WI38 (cell line): Measurements from ENCODE around the gene S1PR1.

Experiments
- H3K4me3 ChIP-seq: 2 replicates; pipeline ENCODE4 v1.5.1; 2011; ENCODE audit warnings: low read depth, mild to moderate bottlenecking, control low read depth, low read length
- TF ChIP-seq, protein P1 (sequence below): IDR thresholded peaks from 2 replicates; pipeline ENCODE4 v1.5.1; 2012; ENCODE audit warnings: low read depth, mild to moderate bottlenecking, control low read depth, low read length

The S1PR1 gene

DNA sequence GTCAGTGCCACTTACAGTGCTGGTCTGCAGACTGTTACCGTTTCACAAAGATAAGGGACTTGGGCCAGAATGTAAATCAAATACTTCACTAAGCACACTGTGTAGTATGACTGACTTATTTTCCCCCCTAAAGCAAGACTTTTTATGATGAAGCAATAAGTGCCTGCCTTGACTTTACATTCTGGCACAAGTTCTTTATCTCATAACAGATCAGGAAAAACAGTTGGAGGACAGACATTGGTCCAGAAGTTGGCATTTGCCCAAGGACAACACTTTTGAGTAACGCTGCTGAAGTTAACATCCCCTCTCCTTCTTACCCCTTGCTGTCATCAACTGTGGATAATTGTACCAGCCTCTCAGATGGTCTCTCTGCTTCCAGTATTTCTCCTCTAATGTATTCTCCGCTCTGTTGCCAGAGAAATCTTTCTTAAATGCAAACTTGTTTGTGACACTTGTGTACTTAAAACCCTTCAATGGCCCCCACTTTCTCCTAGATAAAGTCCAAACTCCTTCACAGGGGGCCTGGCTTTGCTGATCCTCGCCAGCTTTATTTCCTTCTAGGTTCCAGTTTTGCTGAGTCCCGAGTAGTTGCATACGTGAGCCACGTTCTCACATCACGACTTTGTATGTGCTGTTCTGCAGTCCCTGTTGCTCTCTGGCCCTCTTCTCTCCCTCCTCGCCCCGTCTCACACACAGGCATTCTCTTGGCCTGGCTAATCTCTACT lies 45.7 kb downstream of the S1PR1 start:
- H3K4me3 ChIP-seq, result no peak overlapping the region
- TF ChIP-seq, protein P1, sequence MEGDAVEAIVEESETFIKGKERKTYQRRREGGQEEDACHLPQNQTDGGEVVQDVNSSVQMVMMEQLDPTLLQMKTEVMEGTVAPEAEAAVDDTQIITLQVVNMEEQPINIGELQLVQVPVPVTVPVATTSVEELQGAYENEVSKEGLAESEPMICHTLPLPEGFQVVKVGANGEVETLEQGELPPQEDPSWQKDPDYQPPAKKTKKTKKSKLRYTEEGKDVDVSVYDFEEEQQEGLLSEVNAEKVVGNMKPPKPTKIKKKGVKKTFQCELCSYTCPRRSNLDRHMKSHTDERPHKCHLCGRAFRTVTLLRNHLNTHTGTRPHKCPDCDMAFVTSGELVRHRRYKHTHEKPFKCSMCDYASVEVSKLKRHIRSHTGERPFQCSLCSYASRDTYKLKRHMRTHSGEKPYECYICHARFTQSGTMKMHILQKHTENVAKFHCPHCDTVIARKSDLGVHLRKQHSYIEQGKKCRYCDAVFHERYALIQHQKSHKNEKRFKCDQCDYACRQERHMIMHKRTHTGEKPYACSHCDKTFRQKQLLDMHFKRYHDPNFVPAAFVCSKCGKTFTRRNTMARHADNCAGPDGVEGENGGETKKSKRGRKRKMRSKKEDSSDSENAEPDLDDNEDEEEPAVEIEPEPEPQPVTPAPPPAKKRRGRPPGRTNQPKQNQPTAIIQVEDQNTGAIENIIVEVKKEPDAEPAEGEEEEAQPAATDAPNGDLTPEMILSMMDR, result no peak

DNA sequence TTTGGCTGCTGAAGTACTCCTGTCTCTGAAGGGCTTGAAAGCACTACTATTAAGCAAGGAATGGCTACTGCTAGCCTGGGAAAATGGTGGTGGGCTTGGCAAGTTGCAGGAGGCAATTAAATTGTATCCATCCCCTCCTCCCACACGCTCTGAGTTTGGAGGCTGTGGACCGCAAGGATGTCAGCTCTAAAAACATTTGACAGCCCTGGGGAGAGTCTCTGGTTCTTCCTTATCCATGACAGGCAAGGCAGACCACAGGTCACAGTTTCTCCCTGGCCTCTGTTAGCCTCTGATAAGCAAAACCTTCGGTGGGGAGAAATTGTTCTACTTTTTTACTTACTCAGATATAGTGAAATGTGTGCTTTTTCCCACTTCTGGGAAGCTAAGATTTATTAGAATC lies 46.6 kb downstream of the S1PR1 start:
- TF ChIP-seq, protein P1, result no peak

DNA sequence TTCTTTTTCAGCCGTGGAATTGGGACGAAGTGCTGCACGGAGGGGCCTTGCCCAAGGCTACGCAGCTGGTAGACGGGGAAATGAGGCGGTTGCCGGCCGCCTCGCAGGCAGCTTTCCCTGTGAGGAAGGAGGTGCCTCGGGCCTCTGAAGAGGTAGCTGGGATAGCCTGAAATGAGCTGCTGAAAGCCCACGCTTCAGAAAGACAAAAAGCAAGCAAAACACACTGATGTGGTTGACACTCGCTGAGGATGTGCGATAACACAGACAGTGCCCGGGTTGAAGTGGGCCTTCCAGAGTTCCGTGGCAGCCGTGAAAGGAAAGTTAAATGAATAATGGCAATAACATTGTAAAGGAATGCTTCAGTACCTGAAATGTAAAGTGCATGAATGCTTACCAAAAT lies 47.2 kb downstream of the S1PR1 start:
- no peak overlapping the region for H3K4me3 ChIP-seq
- TF ChIP-seq, protein P1, result no peak

More for the DNA sequence above, 46.6 kb downstream of the S1PR1 start:
- H3K4me3 ChIP-seq, result no peak overlapping the region

DNA sequence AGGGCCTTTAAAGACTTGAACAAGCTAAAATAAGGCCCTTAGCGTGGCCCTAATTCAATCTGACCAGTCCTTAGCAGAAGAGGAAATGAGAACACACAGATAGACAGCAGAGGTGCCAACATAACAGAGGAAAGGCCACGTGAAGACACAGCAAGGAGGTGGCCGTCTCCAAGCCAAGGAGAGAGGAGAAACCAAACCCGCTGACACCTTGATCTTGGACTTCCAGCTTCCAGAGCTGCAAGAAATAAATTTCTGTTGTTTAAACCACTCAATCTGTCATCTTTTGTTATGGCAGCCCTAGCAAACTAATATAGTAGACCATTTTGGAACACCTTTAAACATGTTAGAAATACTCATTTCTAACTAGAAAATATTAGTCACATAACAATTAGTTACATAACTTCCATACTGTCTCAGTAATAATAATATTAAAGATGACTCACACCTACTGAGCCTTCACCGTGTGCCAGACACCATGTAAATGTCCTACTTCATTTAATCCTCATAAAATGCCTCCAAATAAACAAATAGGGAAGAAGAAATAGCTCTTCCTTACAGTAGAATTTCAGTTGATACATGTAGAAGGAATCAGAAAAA lies 47.9 kb downstream of the S1PR1 start:
- TF ChIP-seq, protein P1, result no peak
- no peak overlapping the region for H3K4me3 ChIP-seq

DNA sequence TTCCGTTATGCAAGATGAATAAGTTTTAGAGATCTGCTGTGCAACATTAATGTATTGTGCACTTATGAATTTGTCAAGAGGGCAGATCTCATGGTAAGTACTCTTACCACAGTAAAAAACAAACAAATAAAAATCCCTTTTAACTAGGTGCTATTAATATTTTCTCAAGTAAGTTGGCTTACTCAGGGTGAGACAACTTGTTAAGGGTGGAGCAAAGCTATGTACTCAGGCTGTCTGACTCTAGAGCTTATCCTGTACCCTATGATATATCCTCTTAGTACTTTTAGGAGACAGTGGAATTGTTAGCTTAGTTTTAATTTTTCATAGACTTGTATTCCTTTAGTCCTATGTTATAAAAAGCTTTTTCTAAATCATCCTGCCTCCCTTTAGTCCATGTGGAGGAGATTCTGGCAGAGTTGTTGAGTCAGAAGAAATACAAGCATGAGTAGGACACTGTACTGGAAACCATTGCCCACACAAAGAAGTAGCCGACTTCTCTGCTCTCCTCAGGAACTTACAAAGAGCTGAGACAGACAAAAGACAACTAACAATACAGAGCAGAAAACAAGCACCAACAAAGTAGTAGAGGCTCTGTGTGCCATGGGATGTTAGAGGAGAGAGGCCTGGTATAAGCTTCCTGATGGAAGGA lies 49.2 kb downstream of the S1PR1 start:
- no peak overlapping the region for H3K4me3 ChIP-seq
- TF ChIP-seq, protein P1, result no peak

DNA sequence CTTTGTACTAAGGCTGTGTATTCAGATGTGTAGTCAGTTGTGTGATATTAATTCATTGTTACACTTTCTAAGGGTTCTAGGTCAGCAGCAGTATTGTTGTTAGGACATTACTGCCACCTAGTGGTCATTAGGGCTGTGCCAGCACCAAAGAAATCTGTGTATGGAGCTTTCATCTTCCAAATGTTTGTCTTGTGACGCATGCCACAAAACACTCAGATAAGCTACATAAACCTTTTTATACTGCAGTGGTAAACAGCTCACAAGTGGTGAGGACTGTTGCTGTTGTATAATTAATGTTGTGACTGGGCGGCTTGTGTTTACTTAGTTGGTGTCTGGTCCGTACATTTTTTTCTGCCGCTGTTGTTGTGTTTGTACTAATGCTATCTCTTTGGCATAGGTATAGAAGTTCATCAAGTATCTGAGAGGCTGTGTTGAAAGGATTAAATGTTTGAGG lies 51.7 kb downstream of the S1PR1 start:
- no peak overlapping the region for H3K4me3 ChIP-seq
- TF ChIP-seq, protein P1, result peak; percentile 77
